Liver (tissue), 9 donors: ENCODE measurements around the gene SLC35B4. TPM values are rescaled to one million over a fixed set of nuclear protein-coding genes. Genes with fewer than 3 reads are reported as not detected.

Experiments
- DNase-seq: peaks from one replicate; pipeline ENCODE4 v3.0.0-alpha.2; 2017; ENCODE audit warnings: low spot score
- H3K27ac ChIP-seq, 2 donors: one replicate each; pipeline ENCODE4 v1.7.0; 2013; ENCODE audit warnings: inconsistent platforms in 2 of 2, low read length in 2 of 2, control low read depth in 1 of 2, low read depth in 1 of 2, mild to moderate bottlenecking in 1 of 2
- H3K27me3 ChIP-seq, 4 donors: one replicate each; pipeline versions ENCODE4 v1.6.1 to v1.7.0; 2013; ENCODE audit warnings: low read length in 3 of 4, inconsistent platforms in 1 of 4, mild to moderate bottlenecking in 1 of 4, moderate library complexity in 1 of 4; ENCODE audit not compliant: control insufficient read depth in 4 of 4, insufficient read depth in 4 of 4
- H3K36me3 ChIP-seq, 4 donors: one replicate each; pipeline versions ENCODE4 v1.6.1 to v1.7.0; 2013; ENCODE audit warnings: low read length in 3 of 4, mild to moderate bottlenecking in 3 of 4, low read depth in 1 of 4, moderate library complexity in 1 of 4; ENCODE audit not compliant: control insufficient read depth in 4 of 4, insufficient read depth in 3 of 4
- H3K4me1 ChIP-seq, 4 donors: one replicate each; pipeline versions ENCODE4 v1.6.1 to v1.7.0; 2013; ENCODE audit warnings: low read length in 3 of 4, mild to moderate bottlenecking in 3 of 4, moderate library complexity in 1 of 4; ENCODE audit not compliant: control insufficient read depth in 4 of 4, insufficient read depth in 4 of 4
- H3K4me3 ChIP-seq, 3 donors: one replicate each; pipeline versions ENCODE4 v1.6.1 to v1.7.0; 2013; ENCODE audit warnings: low read length in 3 of 3, control low read depth in 1 of 3, low read depth in 1 of 3, mild to moderate bottlenecking in 1 of 3
- H3K9ac ChIP-seq, 2 donors: one replicate each; pipeline ENCODE4 v1.7.0; 2013; ENCODE audit warnings: low read length in 2 of 2, mild to moderate bottlenecking in 2 of 2, moderate library complexity in 2 of 2, control low read depth in 1 of 2, low read depth in 1 of 2
- H3K9me3 ChIP-seq, 4 donors: one replicate each; pipeline versions ENCODE4 v1.6.1 to v1.7.0; 2013; ENCODE audit warnings: low read length in 3 of 4; ENCODE audit not compliant: control insufficient read depth in 4 of 4
- CTCF ChIP-seq: fragments of 150-350 bp; IDR thresholded peaks from 2 replicates; pipeline ENCODE4 v1.5.1; 2017; ENCODE audit warnings: improper control_type of control experiment, low read depth, low read length; ENCODE audit not compliant: missing input control
- EGR1 ChIP-seq, 2 donors: IDR thresholded peaks; 2 replicates each; pipeline ENCODE4 v1.6.1; 2016 to 2018; ENCODE audit warnings: antibody characterized with exemption in 2 of 2, low read depth in 2 of 2
- FOXA1 ChIP-seq: IDR thresholded peaks from 2 replicates; pipeline ENCODE4 v1.6.1; 2016; ENCODE audit warnings: antibody characterized with exemption
- FOXA2 ChIP-seq: IDR thresholded peaks from 2 replicates; pipeline ENCODE4 v1.6.1; 2016; ENCODE audit warnings: antibody characterized with exemption
- GABPA ChIP-seq, 2 donors: IDR thresholded peaks in 1 of 2; conservative IDR thresholded peaks in 1 of 2; 2 replicates each; pipeline ENCODE4 v1.6.1; 2016; ENCODE audit warnings: antibody characterized with exemption in 2 of 2, mild to moderate bottlenecking in 1 of 2, moderate library complexity in 1 of 2
- HNF4A ChIP-seq, 2 donors: conservative IDR thresholded peaks; 2 replicates each; pipeline ENCODE4 v1.6.1; 2016; ENCODE audit warnings: antibody characterized with exemption in 2 of 2, mild to moderate bottlenecking in 2 of 2
- HNF4G ChIP-seq: IDR thresholded peaks from 2 replicates; pipeline ENCODE4 v1.6.1; 2016; ENCODE audit warnings: antibody characterized with exemption
- JUND ChIP-seq, 2 donors: IDR thresholded peaks; 2 replicates each; pipeline ENCODE4 v1.6.1; 2016; ENCODE audit warnings: antibody characterized with exemption in 2 of 2
- MAX ChIP-seq: IDR thresholded peaks from 2 replicates; pipeline ENCODE4 v1.6.1; 2016; ENCODE audit warnings: antibody characterized with exemption
- NR2F2 ChIP-seq: IDR thresholded peaks from 2 replicates; pipeline ENCODE4 v1.6.1; 2016; ENCODE audit warnings: antibody characterized with exemption
- REST ChIP-seq: IDR thresholded peaks from 2 replicates; pipeline ENCODE4 v1.6.1; 2016; ENCODE audit warnings: antibody characterized with exemption, mild to moderate bottlenecking
- RXRA ChIP-seq, 2 donors: IDR thresholded peaks; 2 replicates each; pipeline ENCODE4 v1.6.1; 2017 to 2018; ENCODE audit warnings: antibody characterized with exemption in 2 of 2, mild to moderate bottlenecking in 1 of 2
- SP1 ChIP-seq: IDR thresholded peaks from 2 replicates; pipeline ENCODE4 v1.6.1; 2018; ENCODE audit warnings: antibody characterized with exemption, mild to moderate bottlenecking
- TAF1 ChIP-seq: conservative IDR thresholded peaks from 2 replicates; pipeline ENCODE4 v1.6.1; 2016; ENCODE audit warnings: antibody characterized with exemption, mild to moderate bottlenecking
- WGBS: extraction: QIAGEN DNeasy Blood & Tissue Kit; methylation state at CpG from one replicate; pipeline ENCODE4 v1.1.7; 2013; 5-methylcytosine and 5-hydroxymethylcytosine counted together
- polyA plus RNA-seq, 2 donors: library from polyadenylated mRNA; stranded (reverse) in 1 of 2; unstranded in 1 of 2; fragments of 200-250 nt in 1 of 2; fragments of >200 nt in 1 of 2; fragmentation: Nextera tagmentation in 1 of 2; extraction: Ambion mirVana in 1 of 2; gene quantifications; one replicate each; pipeline versions ENCODE4 v1.2.1 to v1.2.3, GENCODE V29; 2013 to 2015
- total RNA-seq, 2 donors: library from RNA; depleted of rRNA; stranded (reverse); fragments of >200 nt; gene quantifications; one replicate each; pipeline ENCODE4 v1.2.3, GENCODE V29; 2014
- TF ChIP-seq, protein P1 (sequence below): IDR thresholded peaks from 2 replicates; pipeline ENCODE4 v1.6.1; 2016; ENCODE audit warnings: antibody characterized with exemption
- donor health status: healthy.
- donor health status: healthy.
- donor health status: healthy.
- donor health status: healthy.
- donor health status: healthy.

Gene SLC35B4
- total and polyA plus RNA-seq, 4 donors = 5.7 to 17.7 (median 8.9) TPM

DNA sequence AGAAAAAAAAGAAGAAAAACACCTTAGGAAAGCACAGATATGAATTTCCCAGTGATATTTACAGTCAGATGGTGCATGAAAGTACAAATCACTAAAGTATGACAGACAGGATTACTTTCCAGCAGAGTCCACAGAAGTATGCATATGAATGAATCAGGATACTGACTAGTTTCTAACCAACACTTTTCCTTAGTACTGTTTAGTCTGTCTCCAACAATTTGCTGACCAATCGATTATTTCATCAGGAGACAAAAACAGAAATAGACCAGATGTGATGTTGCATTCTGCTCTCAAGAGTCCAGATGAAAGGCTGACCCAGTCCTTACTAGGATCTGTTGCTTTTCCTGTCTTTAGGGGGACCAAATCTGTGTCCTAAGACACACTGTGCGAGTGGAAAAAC, 14.6 kb downstream of the SLC35B4 start (continued):
- TF ChIP-seq MAX = no peak
- no peak for TF ChIP-seq REST
- no peak for TF ChIP-seq HNF4G
- no peak for TF ChIP-seq TAF1
- no peak for TF ChIP-seq RXRA (IDR thresholded peaks at IDR 0.05)

- peaks cover 9 to 40% (median 38%) of the 10 kb centered on the region in 4 donors for H3K36me3 ChIP-seq
- H3K27me3 ChIP-seq = no peaks in the 10 kb centered on the region
- no peak overlapping the region for H3K9ac ChIP-seq
- TF ChIP-seq GABPA (IDR thresholded peaks at IDR 0.05 in 1 of 2, conservative IDR thresholded peaks at IDR 0.05 in 1 of 2) (no peak), MAX (no peak), EGR1 (IDR thresholded peaks at IDR 0.05; ENCODE audit: low read depth in 2 of 2) (no peak), REST (no peak), FOXA2 (no peak), SP1 (no peak), JUND (IDR thresholded peaks at IDR 0.05) (no peak)
- no peak overlapping the region for H3K27ac ChIP-seq
- DNase-seq = no peak
- H3K9me3 ChIP-seq = no peaks in the 10 kb centered on the region
- H3K4me3 ChIP-seq = no peak overlapping the region
- 96% methylated on average over 3 of the region's 3 CpGs for WGBS
- no peaks in the 10 kb centered on the region for H3K4me1 ChIP-seq
These were observed 15.1 kb downstream of the SLC35B4 start for GRCh38 chr7:134301592-134301991.

DNA sequence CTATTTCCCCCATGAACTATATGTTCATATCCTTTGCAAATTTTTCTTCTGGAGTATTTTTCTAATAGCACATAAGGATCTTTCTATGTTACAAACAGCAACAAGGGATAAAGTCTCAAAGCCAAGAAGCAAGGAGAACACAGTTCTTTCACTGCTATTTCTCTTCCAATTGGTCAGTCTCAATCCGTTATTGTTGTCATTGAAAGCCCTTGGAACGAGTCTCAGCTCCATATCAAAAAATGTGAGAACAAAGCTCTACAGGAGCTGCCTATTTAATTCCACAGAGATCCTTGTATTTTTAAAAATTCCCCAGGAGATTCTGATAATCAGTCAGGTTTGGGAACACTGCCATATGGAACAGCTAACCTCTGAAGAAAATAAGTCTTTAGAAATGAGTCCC, 15.7 kb downstream of the SLC35B4 start:
- no peaks in the 10 kb centered on the region for H3K4me1 ChIP-seq
- no peak for DNase-seq
- H3K4me3 ChIP-seq = no peak overlapping the region
- no peaks in the 10 kb centered on the region for H3K9me3 ChIP-seq
- 96% methylated on average over 2 of the region's 2 CpGs for WGBS
- peaks cover 9 to 46% (median 39%) of the 10 kb centered on the region in 4 donors for H3K36me3 ChIP-seq
- no peak overlapping the region for H3K27ac ChIP-seq
- no peaks in the 10 kb centered on the region for H3K27me3 ChIP-seq
- no peak overlapping the region for H3K9ac ChIP-seq
- no peak for TF ChIP-seq SP1
- no peak for TF ChIP-seq NR2F2
- TF ChIP-seq FOXA1 = no peak
- TF ChIP-seq JUND (IDR thresholded peaks at IDR 0.05) = no peak
- TF ChIP-seq RXRA (IDR thresholded peaks at IDR 0.05) = no peak
- TF ChIP-seq HNF4A (conservative IDR thresholded peaks at IDR 0.05) = no peak
- TF ChIP-seq, protein P1, sequence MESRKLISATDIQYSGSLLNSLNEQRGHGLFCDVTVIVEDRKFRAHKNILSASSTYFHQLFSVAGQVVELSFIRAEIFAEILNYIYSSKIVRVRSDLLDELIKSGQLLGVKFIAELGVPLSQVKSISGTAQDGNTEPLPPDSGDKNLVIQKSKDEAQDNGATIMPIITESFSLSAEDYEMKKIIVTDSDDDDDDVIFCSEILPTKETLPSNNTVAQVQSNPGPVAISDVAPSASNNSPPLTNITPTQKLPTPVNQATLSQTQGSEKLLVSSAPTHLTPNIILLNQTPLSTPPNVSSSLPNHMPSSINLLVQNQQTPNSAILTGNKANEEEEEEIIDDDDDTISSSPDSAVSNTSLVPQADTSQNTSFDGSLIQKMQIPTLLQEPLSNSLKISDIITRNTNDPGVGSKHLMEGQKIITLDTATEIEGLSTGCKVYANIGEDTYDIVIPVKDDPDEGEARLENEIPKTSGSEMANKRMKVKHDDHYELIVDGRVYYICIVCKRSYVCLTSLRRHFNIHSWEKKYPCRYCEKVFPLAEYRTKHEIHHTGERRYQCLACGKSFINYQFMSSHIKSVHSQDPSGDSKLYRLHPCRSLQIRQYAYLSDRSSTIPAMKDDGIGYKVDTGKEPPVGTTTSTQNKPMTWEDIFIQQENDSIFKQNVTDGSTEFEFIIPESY = no peak
- no peak for TF ChIP-seq REST
- TF ChIP-seq TAF1 = no peak
- no peak for TF ChIP-seq CTCF
